ENCODE data around the gene RNF114. TPM values are rescaled to one million over a fixed set of nuclear protein-coding genes. Genes with fewer than 3 reads are reported as not detected.

RNF114 gene
- total RNA-seq, 1 experiment from 2014 or later = 88.1 TPM

- TF ChIP-seq GABPB1 (CRISPR knock-in tag; IDR thresholded peaks at IDR 0.05) = no peak
These were observed 49.5 kb upstream of the RNF114 start (continued) for GRCh38 chr20:49886571-49887213.

DNA sequence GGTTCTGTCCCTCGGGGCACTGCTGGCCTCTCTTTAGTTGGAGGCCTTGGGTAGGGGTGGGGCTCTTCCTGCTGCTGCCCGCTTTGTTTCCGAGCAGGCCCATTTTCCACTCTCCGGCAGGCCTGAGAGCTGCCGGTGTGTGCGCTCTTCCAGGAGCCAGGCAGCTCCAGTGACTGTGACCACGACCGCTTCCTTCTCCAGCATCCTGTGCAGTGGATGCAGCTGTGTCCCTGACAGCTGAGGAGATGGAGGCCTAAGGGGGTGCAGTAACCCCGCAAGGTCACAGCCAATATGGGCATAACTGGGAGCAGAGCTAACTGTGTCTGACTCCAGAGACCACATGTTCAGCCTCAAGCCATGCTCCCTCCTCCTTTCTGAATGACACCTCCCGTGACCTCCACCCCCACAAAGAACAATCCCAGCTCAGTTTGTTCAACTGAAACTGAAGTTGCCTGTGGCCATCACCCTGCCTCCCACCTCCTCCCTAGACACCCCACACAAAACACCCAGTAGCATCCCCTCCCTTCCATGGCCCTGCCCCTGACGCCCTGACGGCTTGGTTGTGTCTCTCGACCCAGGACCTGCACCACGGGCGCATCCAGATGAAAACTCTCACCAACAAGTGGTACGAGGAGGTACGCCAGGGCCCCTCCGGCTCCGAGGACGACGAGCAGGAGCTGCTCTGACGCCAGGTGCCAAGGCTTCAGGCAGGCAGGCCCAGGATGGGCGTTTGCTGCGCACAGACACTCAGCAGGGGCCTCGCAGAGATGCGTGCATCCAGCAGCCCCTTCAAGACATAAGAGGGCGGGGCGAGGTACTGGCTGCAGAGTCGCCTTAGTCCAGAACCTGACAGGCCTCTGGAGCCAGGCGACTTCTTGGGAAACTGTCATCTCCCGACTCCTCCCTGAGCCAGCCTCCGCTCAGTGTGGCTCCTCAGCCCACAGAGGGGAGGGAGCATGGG lies 48.7 kb upstream of the RNF114 start:
- Mint-ChIP-seq H3K27me3 (ENCODE audit: low read depth) (no peaks in the 10 kb centered on the region), H3K27ac (peak overlapping the region; percentile 32), H3K4me3 (no peak overlapping the region), H3K4me1 (peaks cover 37% of the 10 kb centered on the region), H3K9me3 (no peaks in the 10 kb centered on the region), H3K36me3 (no peaks in the 10 kb centered on the region)
- no peak for TF ChIP-seq SP1 (CRISPR knock-in tag; conservative IDR thresholded peaks at IDR 0.05)
- no peak for TF ChIP-seq CREM (CRISPR knock-in tag; IDR thresholded peaks at IDR 0.05)
- TF ChIP-seq GTF2I (CRISPR knock-in tag; conservative IDR thresholded peaks at IDR 0.05) = no peak
- no peak for TF ChIP-seq ZNF138 (CRISPR knock-in tag; conservative IDR thresholded peaks at IDR 0.05)
- TF ChIP-seq ZNF396 (CRISPR knock-in tag; IDR thresholded peaks at IDR 0.05; ENCODE audit: borderline replicate concordance) = no peak
- TF ChIP-seq OVOL2 (CRISPR knock-in tag; IDR thresholded peaks at IDR 0.05; ENCODE audit: borderline replicate concordance) = no peak
- TF ChIP-seq, protein P1, sequence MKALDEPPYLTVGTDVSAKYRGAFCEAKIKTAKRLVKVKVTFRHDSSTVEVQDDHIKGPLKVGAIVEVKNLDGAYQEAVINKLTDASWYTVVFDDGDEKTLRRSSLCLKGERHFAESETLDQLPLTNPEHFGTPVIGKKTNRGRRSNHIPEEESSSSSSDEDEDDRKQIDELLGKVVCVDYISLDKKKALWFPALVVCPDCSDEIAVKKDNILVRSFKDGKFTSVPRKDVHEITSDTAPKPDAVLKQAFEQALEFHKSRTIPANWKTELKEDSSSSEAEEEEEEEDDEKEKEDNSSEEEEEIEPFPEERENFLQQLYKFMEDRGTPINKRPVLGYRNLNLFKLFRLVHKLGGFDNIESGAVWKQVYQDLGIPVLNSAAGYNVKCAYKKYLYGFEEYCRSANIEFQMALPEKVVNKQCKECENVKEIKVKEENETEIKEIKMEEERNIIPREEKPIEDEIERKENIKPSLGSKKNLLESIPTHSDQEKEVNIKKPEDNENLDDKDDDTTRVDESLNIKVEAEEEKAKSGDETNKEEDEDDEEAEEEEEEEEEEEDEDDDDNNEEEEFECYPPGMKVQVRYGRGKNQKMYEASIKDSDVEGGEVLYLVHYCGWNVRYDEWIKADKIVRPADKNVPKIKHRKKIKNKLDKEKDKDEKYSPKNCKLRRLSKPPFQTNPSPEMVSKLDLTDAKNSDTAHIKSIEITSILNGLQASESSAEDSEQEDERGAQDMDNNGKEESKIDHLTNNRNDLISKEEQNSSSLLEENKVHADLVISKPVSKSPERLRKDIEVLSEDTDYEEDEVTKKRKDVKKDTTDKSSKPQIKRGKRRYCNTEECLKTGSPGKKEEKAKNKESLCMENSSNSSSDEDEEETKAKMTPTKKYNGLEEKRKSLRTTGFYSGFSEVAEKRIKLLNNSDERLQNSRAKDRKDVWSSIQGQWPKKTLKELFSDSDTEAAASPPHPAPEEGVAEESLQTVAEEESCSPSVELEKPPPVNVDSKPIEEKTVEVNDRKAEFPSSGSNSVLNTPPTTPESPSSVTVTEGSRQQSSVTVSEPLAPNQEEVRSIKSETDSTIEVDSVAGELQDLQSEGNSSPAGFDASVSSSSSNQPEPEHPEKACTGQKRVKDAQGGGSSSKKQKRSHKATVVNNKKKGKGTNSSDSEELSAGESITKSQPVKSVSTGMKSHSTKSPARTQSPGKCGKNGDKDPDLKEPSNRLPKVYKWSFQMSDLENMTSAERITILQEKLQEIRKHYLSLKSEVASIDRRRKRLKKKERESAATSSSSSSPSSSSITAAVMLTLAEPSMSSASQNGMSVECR (CRISPR knock-in tag; IDR thresholded peaks at IDR 0.05; ENCODE audit: borderline replicate concordance) = no peak
- TF ChIP-seq SMAD4 (CRISPR knock-in tag; IDR thresholded peaks at IDR 0.05) = no peak
- TF ChIP-seq SMAD3 (CRISPR knock-in tag; IDR thresholded peaks at IDR 0.05; ENCODE audit: borderline replicate concordance) = no peak
- TF ChIP-seq EMX1 (CRISPR knock-in tag; IDR thresholded peaks at IDR 0.05) = no peak
- TF ChIP-seq, protein P2, sequence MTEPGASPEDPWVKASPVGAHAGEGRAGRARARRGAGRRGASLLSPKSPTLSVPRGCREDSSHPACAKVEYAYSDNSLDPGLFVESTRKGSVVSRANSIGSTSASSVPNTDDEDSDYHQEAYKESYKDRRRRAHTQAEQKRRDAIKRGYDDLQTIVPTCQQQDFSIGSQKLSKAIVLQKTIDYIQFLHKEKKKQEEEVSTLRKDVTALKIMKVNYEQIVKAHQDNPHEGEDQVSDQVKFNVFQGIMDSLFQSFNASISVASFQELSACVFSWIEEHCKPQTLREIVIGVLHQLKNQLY (CRISPR knock-in tag; IDR thresholded peaks at IDR 0.05) = no peak
- ATAC-seq (no peak), DNase-seq (ENCODE audit: low spot score) (no peak)
- ChIA-PET POLR2A (interaction anchor here (1.0 kb wide), 1 partner anchor 277 kb away, joined by 3 read pairs; no protein-coding TSS in a partner anchor), CTCF (interaction anchor here (0.9 to 6.2 kb wide), 32 partner anchors 12 to 405 kb away, joined by 3 to 110 read pairs (median 5); partner anchors contain the start of genes KCNB1 and SLC9A8)

DNA sequence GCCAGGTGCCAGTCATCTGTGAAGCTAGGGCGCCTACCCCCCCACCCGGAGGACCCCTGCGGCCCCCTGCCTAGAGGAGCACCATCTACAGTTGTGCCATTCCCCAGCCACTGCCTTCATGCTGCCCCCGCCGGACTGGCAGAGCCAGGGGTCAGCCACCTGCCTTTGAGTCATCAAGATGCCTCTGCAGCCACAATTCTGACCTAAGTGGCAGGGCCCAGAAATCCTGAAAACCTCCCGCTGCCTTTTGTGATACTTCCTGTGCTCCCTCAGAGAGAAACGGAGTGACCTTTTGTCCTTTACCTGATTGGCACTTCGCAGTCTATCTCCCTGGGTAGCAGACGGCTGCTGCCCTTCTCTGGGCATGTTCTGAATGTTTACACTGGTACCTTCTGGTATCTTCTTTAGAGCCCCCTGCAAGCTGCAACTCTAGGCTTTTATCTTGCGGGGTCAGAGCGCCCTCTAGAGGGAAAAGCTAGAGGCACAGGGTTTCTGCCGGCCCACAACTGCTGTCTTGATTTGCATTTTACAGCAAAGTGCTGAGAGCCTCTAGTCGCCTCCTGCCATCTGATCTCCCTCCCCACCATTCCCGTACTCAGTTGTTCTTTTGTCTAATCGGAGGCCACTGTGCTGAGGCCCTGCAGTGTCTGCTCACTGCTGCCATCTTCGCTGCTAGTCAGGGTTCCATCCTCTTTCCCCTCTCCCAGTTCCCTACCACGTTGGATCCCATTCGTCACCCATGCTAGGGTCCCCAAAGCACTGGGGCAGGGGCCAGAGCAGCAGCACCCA lies 47.8 kb upstream of the RNF114 start:
- peaks cover 37% of the 10 kb centered on the region for H3K4me1 Mint-ChIP-seq
- H3K36me3 Mint-ChIP-seq = no peaks in the 10 kb centered on the region
- peak; percentile 89 for DNase-seq (ENCODE audit: low spot score)
- H3K27me3 Mint-ChIP-seq (ENCODE audit: low read depth) = no peaks in the 10 kb centered on the region
- peak; percentile 83 for ATAC-seq
- TF ChIP-seq ZNF232 (CRISPR knock-in tag; IDR thresholded peaks at IDR 0.05) (0 out of 2 replicates have a peak, but pooled peaks have one; percentile 55), NR2C2 (CRISPR knock-in tag; IDR thresholded peaks at IDR 0.05) (no peak), ETV6 (CRISPR knock-in tag; IDR thresholded peaks at IDR 0.05) (peak; percentile 52; the same call in 1 of the 2 replicates)
- TF ChIP-seq, protein P3, sequence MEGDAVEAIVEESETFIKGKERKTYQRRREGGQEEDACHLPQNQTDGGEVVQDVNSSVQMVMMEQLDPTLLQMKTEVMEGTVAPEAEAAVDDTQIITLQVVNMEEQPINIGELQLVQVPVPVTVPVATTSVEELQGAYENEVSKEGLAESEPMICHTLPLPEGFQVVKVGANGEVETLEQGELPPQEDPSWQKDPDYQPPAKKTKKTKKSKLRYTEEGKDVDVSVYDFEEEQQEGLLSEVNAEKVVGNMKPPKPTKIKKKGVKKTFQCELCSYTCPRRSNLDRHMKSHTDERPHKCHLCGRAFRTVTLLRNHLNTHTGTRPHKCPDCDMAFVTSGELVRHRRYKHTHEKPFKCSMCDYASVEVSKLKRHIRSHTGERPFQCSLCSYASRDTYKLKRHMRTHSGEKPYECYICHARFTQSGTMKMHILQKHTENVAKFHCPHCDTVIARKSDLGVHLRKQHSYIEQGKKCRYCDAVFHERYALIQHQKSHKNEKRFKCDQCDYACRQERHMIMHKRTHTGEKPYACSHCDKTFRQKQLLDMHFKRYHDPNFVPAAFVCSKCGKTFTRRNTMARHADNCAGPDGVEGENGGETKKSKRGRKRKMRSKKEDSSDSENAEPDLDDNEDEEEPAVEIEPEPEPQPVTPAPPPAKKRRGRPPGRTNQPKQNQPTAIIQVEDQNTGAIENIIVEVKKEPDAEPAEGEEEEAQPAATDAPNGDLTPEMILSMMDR (IDR thresholded peaks at IDR 0.05) = peak; percentile 84
- ChIA-PET CTCF (interaction anchor here (0.5 to 6.2 kb wide), 35 partner anchors 11 to 406 kb away, joined by 3 to 110 read pairs (median 4); partner anchors contain the start of genes KCNB1, SLC9A8 and SPATA2), POLR2A (interaction anchor here (0.7 to 1.0 kb wide), 2 partner anchors 276 to 278 kb away, joined by 3 read pairs; no protein-coding TSS in a partner anchor)
- peak overlapping the region; percentile 90 for H3K27ac Mint-ChIP-seq
- H3K4me3 Mint-ChIP-seq = no peak overlapping the region
- no peaks in the 10 kb centered on the region for H3K9me3 Mint-ChIP-seq
